Measurements from ENCODE around the gene HSFX2. TPM values are rescaled to one million over a fixed set of nuclear protein-coding genes. Genes with fewer than 3 reads are reported as not detected.
"Not testable (repeated sequence)": the region's sequence is repeated elsewhere in the genome, so short reads cannot be mapped to it uniquely, and the experiment has no call there.

The HSFX2 gene
- total RNA-seq, result not detected
- long read RNA-seq, partial matches to known transcripts, result 0 of 1 reads
- long read RNA-seq, other reads (novel, unspliced or antisense), result 1 of 1 reads

DNA sequence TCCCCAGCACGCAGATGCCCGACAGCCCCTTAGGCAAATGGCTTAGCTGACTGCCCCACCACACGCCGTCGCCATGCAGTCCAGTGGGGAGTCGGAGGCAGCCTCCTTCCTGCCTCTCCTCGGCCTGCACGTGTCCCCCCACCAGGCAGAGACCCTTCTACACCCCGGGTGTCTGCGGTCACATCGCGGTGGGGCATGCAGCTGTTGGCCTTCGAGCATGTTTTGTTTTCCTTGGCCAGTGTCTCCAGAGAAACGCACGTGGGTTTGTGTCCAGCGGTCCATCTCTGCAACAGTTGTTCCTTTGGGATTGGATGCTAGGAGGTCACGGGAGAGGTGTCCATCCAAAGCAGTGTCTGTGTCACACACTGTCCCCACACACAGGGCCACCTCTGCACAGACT, at the start of gene HSFX2:
HSFX2 (minus strand) TSS at position 101 of the 400 bp plus-strand sequence. CDS start 614 bp downstream, outside the sequence.
- DNase-seq; H3K4me3 ChIP-seq; intact Hi-C loops (cut with micrococcal nuclease); H3K9me3 ChIP-seq (replicated peaks); H3K27me3 ChIP-seq (ENCODE audit: low read depth); H3K36me3 ChIP-seq; H3K27ac ChIP-seq (replicated peaks); H3K4me1 ChIP-seq: not testable (repeated sequence)

- Histone ChIP-seq H3K4me1 (no peaks in the 10 kb centered on the region), H3K27me3 (ENCODE audit: low read depth) (no peaks in the 10 kb centered on the region), H3K4me3 (no peak overlapping the region), H3K36me3 (no peaks in the 10 kb centered on the region), H3K27ac (replicated peaks) (no peak overlapping the region), H3K9me3 (replicated peaks) (no peaks in the 10 kb centered on the region)
- intact Hi-C loops (cut with micrococcal nuclease), result no loop called here
- no peak for DNase-seq
- TF ChIP-seq, protein P1, sequence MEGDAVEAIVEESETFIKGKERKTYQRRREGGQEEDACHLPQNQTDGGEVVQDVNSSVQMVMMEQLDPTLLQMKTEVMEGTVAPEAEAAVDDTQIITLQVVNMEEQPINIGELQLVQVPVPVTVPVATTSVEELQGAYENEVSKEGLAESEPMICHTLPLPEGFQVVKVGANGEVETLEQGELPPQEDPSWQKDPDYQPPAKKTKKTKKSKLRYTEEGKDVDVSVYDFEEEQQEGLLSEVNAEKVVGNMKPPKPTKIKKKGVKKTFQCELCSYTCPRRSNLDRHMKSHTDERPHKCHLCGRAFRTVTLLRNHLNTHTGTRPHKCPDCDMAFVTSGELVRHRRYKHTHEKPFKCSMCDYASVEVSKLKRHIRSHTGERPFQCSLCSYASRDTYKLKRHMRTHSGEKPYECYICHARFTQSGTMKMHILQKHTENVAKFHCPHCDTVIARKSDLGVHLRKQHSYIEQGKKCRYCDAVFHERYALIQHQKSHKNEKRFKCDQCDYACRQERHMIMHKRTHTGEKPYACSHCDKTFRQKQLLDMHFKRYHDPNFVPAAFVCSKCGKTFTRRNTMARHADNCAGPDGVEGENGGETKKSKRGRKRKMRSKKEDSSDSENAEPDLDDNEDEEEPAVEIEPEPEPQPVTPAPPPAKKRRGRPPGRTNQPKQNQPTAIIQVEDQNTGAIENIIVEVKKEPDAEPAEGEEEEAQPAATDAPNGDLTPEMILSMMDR (IDR thresholded peaks at IDR 0.05; ENCODE audit: borderline replicate concordance), result no peak
Observed at GRCh38 chrX:149643496-149643895, 48.4 kb upstream of the HSFX2 start.

DNA sequence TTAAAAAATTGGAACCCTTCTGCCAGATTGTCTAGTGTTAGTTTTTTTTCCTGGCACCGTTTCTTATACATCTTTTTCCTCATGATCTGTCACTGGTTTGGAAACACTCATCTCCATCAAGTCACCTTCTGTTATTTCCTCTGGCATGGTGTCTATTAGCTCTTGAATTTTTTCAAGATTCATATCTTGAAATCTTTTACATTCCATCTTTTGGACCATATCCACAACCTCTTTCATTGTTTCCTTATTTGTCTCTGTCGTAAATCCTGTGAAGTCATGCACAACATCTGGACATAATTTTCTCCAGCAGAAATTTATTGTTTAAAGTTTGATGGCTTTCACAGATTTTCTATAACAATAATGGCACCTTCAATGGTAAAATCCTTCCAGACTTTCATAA, 46.7 kb upstream of the HSFX2 start:
- Histone ChIP-seq H3K4me1 (no peaks in the 10 kb centered on the region), H3K27ac (replicated peaks) (no peak overlapping the region), H3K4me3 (no peak overlapping the region), H3K36me3 (no peaks in the 10 kb centered on the region), H3K9me3 (replicated peaks) (no peaks in the 10 kb centered on the region), H3K27me3 (ENCODE audit: low read depth) (no peaks in the 10 kb centered on the region)
- DNase-seq, result no peak
- TF ChIP-seq, protein P1 (IDR thresholded peaks at IDR 0.05; ENCODE audit: borderline replicate concordance), result no peak
- intact Hi-C loops (cut with micrococcal nuclease), result no loop called here

DNA sequence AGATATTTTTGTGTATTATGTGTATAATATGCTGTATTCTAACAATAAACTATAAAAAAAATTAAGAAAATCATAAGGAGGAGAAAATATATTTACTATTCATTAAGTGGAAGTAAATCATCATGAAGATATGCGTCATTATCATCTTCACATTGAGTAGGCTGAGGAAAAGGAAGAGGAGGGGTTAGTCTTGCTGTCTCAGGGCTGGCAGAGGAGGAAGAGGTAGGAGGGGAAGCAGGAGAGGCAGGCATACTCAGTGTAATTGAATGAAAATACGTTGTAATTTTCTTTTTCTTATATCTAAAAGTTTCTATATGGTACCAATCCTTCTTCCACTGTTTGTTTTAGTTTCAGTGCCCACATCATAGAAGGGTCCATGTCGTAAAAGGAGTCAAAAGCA, 46.3 kb upstream of the HSFX2 start:
- no peak for DNase-seq
- TF ChIP-seq, protein P1 (IDR thresholded peaks at IDR 0.05; ENCODE audit: borderline replicate concordance), result no peak
- H3K4me3 ChIP-seq, result no peak overlapping the region
- intact Hi-C loops (cut with micrococcal nuclease), result no loop called here
- H3K36me3 ChIP-seq, result no peaks in the 10 kb centered on the region
- H3K9me3 ChIP-seq (replicated peaks), result no peaks in the 10 kb centered on the region
- no peak overlapping the region for H3K27ac ChIP-seq (replicated peaks)
- H3K27me3 ChIP-seq (ENCODE audit: low read depth), result no peaks in the 10 kb centered on the region
- H3K4me1 ChIP-seq, result no peaks in the 10 kb centered on the region

DNA sequence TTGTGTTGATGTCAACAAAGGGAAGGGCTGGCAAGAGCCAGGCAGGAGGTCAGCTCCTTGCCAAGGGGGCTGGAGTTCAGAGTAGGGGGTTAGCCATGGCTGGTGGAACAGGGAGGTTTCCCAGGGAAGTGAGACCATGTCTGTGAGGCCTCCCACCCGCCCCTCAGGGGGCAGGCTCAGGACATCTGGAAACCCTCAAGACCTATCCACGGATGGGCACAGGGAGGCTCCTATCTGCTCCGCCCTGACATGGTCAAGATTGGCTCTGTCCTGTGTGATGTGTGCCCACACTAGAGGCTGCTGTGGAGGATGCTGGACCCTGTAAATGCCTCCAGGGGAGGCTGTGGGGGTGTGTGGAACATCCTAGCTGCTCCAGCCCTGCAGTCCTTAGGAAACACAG, 44.5 kb upstream of the HSFX2 start:
- Histone ChIP-seq H3K27ac (replicated peaks) (no peak overlapping the region), H3K27me3 (ENCODE audit: low read depth) (no peaks in the 10 kb centered on the region), H3K4me3 (no peak overlapping the region), H3K4me1 (no peaks in the 10 kb centered on the region), H3K36me3 (no peaks in the 10 kb centered on the region), H3K9me3 (replicated peaks) (no peaks in the 10 kb centered on the region)
- intact Hi-C loops (cut with micrococcal nuclease), result no loop called here
- DNase-seq, result no peak
- TF ChIP-seq, protein P1 (IDR thresholded peaks at IDR 0.05; ENCODE audit: borderline replicate concordance), result no peak

DNA sequence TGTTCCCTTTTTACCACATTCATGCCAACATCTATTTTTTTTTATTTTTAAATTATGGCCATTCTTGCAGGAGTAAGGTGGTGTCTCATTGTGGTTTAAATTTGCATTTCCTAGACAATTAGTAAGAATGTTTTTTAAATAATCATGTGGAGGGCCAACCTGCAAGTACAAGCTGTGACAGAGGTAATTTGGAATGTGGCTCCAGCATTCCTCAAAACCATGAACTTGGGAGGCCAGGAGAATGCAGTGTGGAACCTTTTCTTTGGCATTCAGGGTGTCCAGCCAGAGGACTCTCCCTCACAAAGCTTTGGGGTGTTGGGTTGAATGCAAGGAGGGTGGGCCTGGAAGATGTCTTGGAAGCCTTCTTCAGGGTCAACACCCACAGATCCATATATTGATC, 43.7 kb upstream of the HSFX2 start:
- Histone ChIP-seq H3K4me3 (no peak overlapping the region), H3K27ac (replicated peaks) (no peak overlapping the region), H3K27me3 (ENCODE audit: low read depth) (no peaks in the 10 kb centered on the region), H3K36me3 (no peaks in the 10 kb centered on the region), H3K4me1 (no peaks in the 10 kb centered on the region), H3K9me3 (replicated peaks) (no peaks in the 10 kb centered on the region)
- TF ChIP-seq, protein P1 (IDR thresholded peaks at IDR 0.05; ENCODE audit: borderline replicate concordance), result no peak
- intact Hi-C loops (cut with micrococcal nuclease), result no loop called here
- DNase-seq, result no peak

Data from left ventricle myocardium inferior (tissue), 1 donor.